IMR-90 (cell line): ENCODE results near the gene STK10. TPM values are rescaled to one million over a fixed set of nuclear protein-coding genes. Genes with fewer than 3 reads are reported as not detected.

Experiments used
- ATAC-seq: fragments of 200-7000 bp; cut with Tn5 transposase; 2 replicates; pipeline ENCODE4 v1.9.1; 2020; ENCODE audit warnings: low read depth, mild to moderate bottlenecking, moderate library complexity
- BruUV-seq: library from RNA; stranded (reverse); fragments of 400-500 nt; replicated peaks from 2 replicates; lab custom pipeline; 2021; lab: Mats Ljungman, UMichigan
- CTCF ChIA-PET: fragments of 300-600 bp; formaldehyde crosslinking; extraction: SDS; loops from one replicate; lab custom pipeline; 2021; ENCODE audit warnings: antibody characterized with exemption; lab: Yijun Ruan, JAX
- POLR2A ChIA-PET: fragments of 300-600 bp; sonication (Branson Sonifier 250); formaldehyde crosslinking; loops from one replicate; lab custom pipeline; 2022; ENCODE audit warnings: antibody characterized with exemption; ENCODE audit not compliant: unreplicated experiment; lab: Charles Lee
- DNase-seq: peaks from one replicate; pipeline ENCODE4 v3.0.0; 2013
- H2AFZ ChIP-seq: replicated peaks from 2 replicates; pipeline ENCODE3; 2013; ENCODE audit warnings: low read length, mild to moderate bottlenecking; ENCODE audit not compliant: poor library complexity
- H2AK5ac ChIP-seq: 2 replicates; pipeline ENCODE4 v1.6.1; 2013; ENCODE audit warnings: low read depth, low read length, inconsistent platforms
- H2AK9ac ChIP-seq: replicated peaks from 2 replicates; pipeline ENCODE3; 2013; ENCODE audit warnings: mild to moderate bottlenecking, low read depth, low read length, moderate library complexity; ENCODE audit not compliant: poor library complexity
- H2BK120ac ChIP-seq: 2 replicates; pipeline ENCODE4 v1.6.1; 2013; ENCODE audit warnings: low read depth, low read length, inconsistent platforms
- H2BK15ac ChIP-seq: 3 replicates; pipeline ENCODE4 v1.6.1; 2013; ENCODE audit warnings: low read depth, low read length, inconsistent platforms
- H2BK20ac ChIP-seq: 2 replicates; pipeline ENCODE4 v1.6.1; 2013; ENCODE audit warnings: low read depth, mild to moderate bottlenecking, inconsistent platforms, low read length, moderate library complexity
- H2BK5ac ChIP-seq: 2 replicates; pipeline ENCODE4 v1.6.1; 2013; ENCODE audit warnings: mild to moderate bottlenecking, low read depth, low read length, inconsistent platforms; ENCODE audit not compliant: poor library complexity, severe bottlenecking
- H3K14ac ChIP-seq: replicated peaks from 2 replicates; pipeline ENCODE4 v1.6.1; 2013; ENCODE audit warnings: low read depth, low read length, inconsistent platforms
- H3K18ac ChIP-seq: 2 replicates; pipeline ENCODE4 v1.6.1; 2013; ENCODE audit warnings: low read depth, low read length, control low read depth
- H3K23ac ChIP-seq: 2 replicates; pipeline ENCODE4 v1.6.1; 2013; ENCODE audit warnings: low read depth, low read length, inconsistent platforms
- H3K27ac ChIP-seq: 2 replicates; pipeline ENCODE4 v1.5.1; 2013; ENCODE audit warnings: mild to moderate bottlenecking, control low read depth, low read length; ENCODE audit not compliant: insufficient read depth
- H3K27me3 ChIP-seq: 2 replicates; pipeline ENCODE4 v1.6.1; 2013; ENCODE audit warnings: low read length; ENCODE audit not compliant: control insufficient read depth, insufficient read depth
- H3K36me3 ChIP-seq: 2 replicates; pipeline ENCODE4 v1.6.1; 2013; ENCODE audit warnings: low read length, mixed read lengths; ENCODE audit not compliant: control insufficient read depth, insufficient read depth
- H3K4ac ChIP-seq: 2 replicates; pipeline ENCODE4 v1.6.1; 2013; ENCODE audit warnings: low read depth, low read length, inconsistent platforms
- H3K4me1 ChIP-seq: 2 replicates; pipeline ENCODE4 v1.6.1; 2013; ENCODE audit warnings: low read length, mixed read lengths; ENCODE audit not compliant: control insufficient read depth, insufficient read depth
- H3K4me2 ChIP-seq: 2 replicates; pipeline ENCODE4 v1.6.1; 2013; ENCODE audit warnings: low read depth, mild to moderate bottlenecking, control low read depth, low read length, moderate library complexity
- H3K4me3 ChIP-seq: 2 replicates; pipeline ENCODE4 v1.5.1; 2013; ENCODE audit warnings: low read depth, mild to moderate bottlenecking, control low read depth, low read length, moderate library complexity; ENCODE audit not compliant: insufficient read depth
- H3K56ac ChIP-seq: 2 replicates; pipeline ENCODE4 v1.6.1; 2013; ENCODE audit warnings: low read length, inconsistent platforms; ENCODE audit not compliant: insufficient read depth; ENCODE audit errors: extremely low read depth
- H3K79me1 ChIP-seq, 2 experiments: 2 replicates each; pipeline ENCODE4 v1.6.1; 2013; ENCODE audit warnings: low read length in 2 of 2, inconsistent platforms in 1 of 2, low read depth in 1 of 2
- H3K9ac ChIP-seq: 2 replicates; pipeline ENCODE4 v1.6.1; 2013; ENCODE audit warnings: low read depth, low read length, control low read depth
- H3K9me1 ChIP-seq: 2 replicates; pipeline ENCODE4 v1.6.1; 2013; ENCODE audit warnings: low read length, inconsistent platforms; ENCODE audit not compliant: insufficient read depth
- H3K9me3 ChIP-seq: 2 replicates; pipeline ENCODE4 v1.6.1; 2013; ENCODE audit warnings: low read length; ENCODE audit not compliant: control insufficient read depth, insufficient read depth
- H4K20me1 ChIP-seq: 2 replicates; pipeline ENCODE4 v1.6.1; 2013; ENCODE audit warnings: low read length, inconsistent platforms; ENCODE audit not compliant: insufficient read depth
- H4K5ac ChIP-seq: 2 replicates; pipeline ENCODE4 v1.6.1; 2013; ENCODE audit warnings: mild to moderate bottlenecking, low read depth, low read length, control low read depth
- H4K8ac ChIP-seq, 2 experiments: 2 replicates each; pipeline ENCODE4 v1.6.1; 2013; ENCODE audit warnings: low read depth in 2 of 2, low read length in 2 of 2, control low read depth in 1 of 2, inconsistent platforms in 1 of 2
- H4K91ac ChIP-seq: 2 replicates; pipeline ENCODE4 v1.6.1; 2013; ENCODE audit warnings: low read depth, low read length, inconsistent platforms; ENCODE audit not compliant: insufficient read depth
- BHLHE40 ChIP-seq: fragments of 150-350 bp; IDR thresholded peaks from 2 replicates; pipeline ENCODE4 v1.6.1; 2016; ENCODE audit warnings: mild to moderate bottlenecking, low read depth, low read length
- CEBPB ChIP-seq: IDR thresholded peaks from 2 replicates; pipeline ENCODE4 v1.6.1; 2012; ENCODE audit warnings: low read depth, low read length, improper control_type of control experiment
- CHD1 ChIP-seq: IDR thresholded peaks from 2 replicates; pipeline ENCODE4 v1.6.1; 2012; ENCODE audit warnings: low read depth, low read length, improper control_type of control experiment
- FOS ChIP-seq: fragments of 150-350 bp; IDR thresholded peaks from 2 replicates; pipeline ENCODE4 v1.6.1; 2016; ENCODE audit warnings: low read depth, low read length
- MAFK ChIP-seq: IDR thresholded peaks from 2 replicates; pipeline ENCODE4 v1.6.1; 2012; ENCODE audit warnings: low read depth, low read length, improper control_type of control experiment
- MAZ ChIP-seq: IDR thresholded peaks from 2 replicates; pipeline ENCODE4 v1.6.1; 2012; ENCODE audit warnings: low read depth, mild to moderate bottlenecking, low read length, improper control_type of control experiment, moderate library complexity, borderline replicate concordance
- MXI1 ChIP-seq: IDR thresholded peaks from 2 replicates; pipeline ENCODE4 v1.6.1; 2012; ENCODE audit warnings: low read depth, mild to moderate bottlenecking, low read length, moderate library complexity, borderline replicate concordance
- NFE2L2 ChIP-seq: fragments of 150-350 bp; IDR thresholded peaks from 2 replicates; pipeline ENCODE4 v1.6.1; 2016; ENCODE audit warnings: low read depth, mild to moderate bottlenecking, low read length
- POLR2A ChIP-seq: IDR thresholded peaks from 2 replicates; pipeline ENCODE4 v1.6.1; 2012; ENCODE audit warnings: mild to moderate bottlenecking, low read depth, low read length
- RAD21 ChIP-seq: IDR thresholded peaks from 2 replicates; pipeline ENCODE4 v1.6.1; 2012; ENCODE audit warnings: low read length, improper control_type of control experiment
- RCOR1 ChIP-seq: IDR thresholded peaks from 2 replicates; pipeline ENCODE4 v1.6.1; 2012; ENCODE audit warnings: mild to moderate bottlenecking, low read length, improper control_type of control experiment; ENCODE audit not compliant: insufficient replicate concordance
- RFX5 ChIP-seq: IDR thresholded peaks from 2 replicates; pipeline ENCODE4 v1.8.0; 2012; ENCODE audit warnings: low read depth, mild to moderate bottlenecking, low read length, moderate library complexity
- SMC3 ChIP-seq: fragments of 150-350 bp; IDR thresholded peaks from 2 replicates; pipeline ENCODE4 v1.6.1; 2016; ENCODE audit warnings: low read depth, mild to moderate bottlenecking, antibody characterized with exemption, low read length, moderate library complexity
- USF2 ChIP-seq: fragments of 150-350 bp; IDR thresholded peaks from 2 replicates; pipeline ENCODE4 v1.6.1; 2017; ENCODE audit warnings: mild to moderate bottlenecking, antibody characterized with exemption, low read length, low read depth
- WGBS, 2 experiments: methylation state at CpG; one replicate each; pipeline versions ENCODE4 v1.1.5 to v1.1.7; 2013; ENCODE audit warnings: missing lambda C conversion rate in 2 of 2; ENCODE audit not compliant: insufficient read length in 1 of 2; ENCODE audit errors: extremely low coverage in 2 of 2; 5-methylcytosine and 5-hydroxymethylcytosine counted together
- dilution Hi-C: fragments of 300-500 bp; cut with HindIII; formaldehyde crosslinking; loops from one replicate; pipeline ENCODE4 v1.14.3; 2018; ENCODE audit warnings: low sequenced_read_pairs; ENCODE audit not compliant: unreplicated experiment
- in situ Hi-C: fragments of 300-500 bp; cut with MboI; formaldehyde crosslinking; loops from 3 replicates; pipeline ENCODE4 v1.14.3; 2019; ENCODE audit warnings: low sequenced_read_pairs, inconsistent platforms, mixed read lengths
- intact Hi-C: fragments of 100-400 bp; cut with micrococcal nuclease; formaldehyde crosslinking; loops from 2 replicates; pipeline ENCODE4 v1.10.0; 2022
- polyA plus RNA-seq, 3 experiments: library from polyadenylated mRNA; depleted of rRNA; stranded (reverse); fragments of >200 nt; gene quantifications; 2 replicates each; pipeline ENCODE4 v1.2.3, GENCODE V29; 2012; ENCODE audit warnings: low replicate concordance in 1 of 3
- total RNA-seq: library from RNA; depleted of rRNA; stranded (reverse); fragments of >200 nt; gene quantifications from 2 replicates; pipeline ENCODE4 v1.2.3, GENCODE V29; 2012
- TF ChIP-seq, protein P1 (sequence below): conservative IDR thresholded peaks from 2 replicates; pipeline ENCODE4 v1.5.1; 2012; ENCODE audit warnings: mild to moderate bottlenecking, low read depth, low read length, improper control_type of control experiment
- TF ChIP-seq, protein P2 (sequence below): fragments of 150-350 bp; IDR thresholded peaks from 2 replicates; pipeline ENCODE4 v1.6.1; 2016; ENCODE audit warnings: low read depth, mild to moderate bottlenecking, low read length, moderate library complexity, borderline replicate concordance

Gene STK10
- total and polyA plus RNA-seq, 2 of the 4 experiments (the other 2 are of a cell fraction), result 15.4 to 18.5 TPM

GRCh38 chr5:172038167-172038566 lies 149.9 kb downstream of the STK10 start:
- H2AK9ac ChIP-seq, result no peak overlapping the region
- H3K9me3 ChIP-seq, result no peaks in the 10 kb centered on the region
- WGBS, 2 experiments, result 60% methylated on average over 1 of the region's 3 CpGs; no CpG with 5 or more reads in 1 of the 2 experiments
- no peaks in the 10 kb centered on the region for H3K36me3 ChIP-seq
- H3K27me3 ChIP-seq, result no peaks in the 10 kb centered on the region
- H2BK15ac ChIP-seq, result no peak overlapping the region
- H4K20me1 ChIP-seq, result no peaks in the 10 kb centered on the region
- no peaks in the 10 kb centered on the region for H3K79me1 ChIP-seq
- in situ Hi-C loops, result loop anchor here (25.0 kb wide), 1 partner anchor 426 kb away; no protein-coding TSS in a partner anchor
- H4K5ac ChIP-seq, result no peak overlapping the region
- H3K27ac ChIP-seq, result no peak overlapping the region
- H2AK5ac ChIP-seq, result no peak overlapping the region
- H3K4me1 ChIP-seq, result no peaks in the 10 kb centered on the region
- H3K23ac ChIP-seq, result no peak overlapping the region
- POLR2A ChIA-PET, result no interaction called here
- CTCF ChIA-PET, result no interaction called here
- no peak overlapping the region for H3K4me3 ChIP-seq
- no peak overlapping the region for H3K14ac ChIP-seq
- no peak overlapping the region for H3K56ac ChIP-seq
- H2BK5ac ChIP-seq, result no peak overlapping the region
- no peak overlapping the region for H2AFZ ChIP-seq
- no peak overlapping the region for H3K4me2 ChIP-seq
- H4K91ac ChIP-seq, result no peak overlapping the region
- DNase-seq (no peak), ATAC-seq (no peak)
- intact Hi-C loops, result no loop called here
- H3K18ac ChIP-seq, result no peak overlapping the region
- TF ChIP-seq CEBPB (no peak), USF2 (no peak), CHD1 (no peak), RFX5 (no peak), BHLHE40 (no peak), MAFK (no peak), RCOR1 (no peak), POLR2A (no peak), SMC3 (no peak), MAZ (no peak), NFE2L2 (no peak), MXI1 (no peak), FOS (no peak), RAD21 (no peak)
- TF ChIP-seq, protein P1, sequence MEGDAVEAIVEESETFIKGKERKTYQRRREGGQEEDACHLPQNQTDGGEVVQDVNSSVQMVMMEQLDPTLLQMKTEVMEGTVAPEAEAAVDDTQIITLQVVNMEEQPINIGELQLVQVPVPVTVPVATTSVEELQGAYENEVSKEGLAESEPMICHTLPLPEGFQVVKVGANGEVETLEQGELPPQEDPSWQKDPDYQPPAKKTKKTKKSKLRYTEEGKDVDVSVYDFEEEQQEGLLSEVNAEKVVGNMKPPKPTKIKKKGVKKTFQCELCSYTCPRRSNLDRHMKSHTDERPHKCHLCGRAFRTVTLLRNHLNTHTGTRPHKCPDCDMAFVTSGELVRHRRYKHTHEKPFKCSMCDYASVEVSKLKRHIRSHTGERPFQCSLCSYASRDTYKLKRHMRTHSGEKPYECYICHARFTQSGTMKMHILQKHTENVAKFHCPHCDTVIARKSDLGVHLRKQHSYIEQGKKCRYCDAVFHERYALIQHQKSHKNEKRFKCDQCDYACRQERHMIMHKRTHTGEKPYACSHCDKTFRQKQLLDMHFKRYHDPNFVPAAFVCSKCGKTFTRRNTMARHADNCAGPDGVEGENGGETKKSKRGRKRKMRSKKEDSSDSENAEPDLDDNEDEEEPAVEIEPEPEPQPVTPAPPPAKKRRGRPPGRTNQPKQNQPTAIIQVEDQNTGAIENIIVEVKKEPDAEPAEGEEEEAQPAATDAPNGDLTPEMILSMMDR, result no peak
- TF ChIP-seq, protein P2, sequence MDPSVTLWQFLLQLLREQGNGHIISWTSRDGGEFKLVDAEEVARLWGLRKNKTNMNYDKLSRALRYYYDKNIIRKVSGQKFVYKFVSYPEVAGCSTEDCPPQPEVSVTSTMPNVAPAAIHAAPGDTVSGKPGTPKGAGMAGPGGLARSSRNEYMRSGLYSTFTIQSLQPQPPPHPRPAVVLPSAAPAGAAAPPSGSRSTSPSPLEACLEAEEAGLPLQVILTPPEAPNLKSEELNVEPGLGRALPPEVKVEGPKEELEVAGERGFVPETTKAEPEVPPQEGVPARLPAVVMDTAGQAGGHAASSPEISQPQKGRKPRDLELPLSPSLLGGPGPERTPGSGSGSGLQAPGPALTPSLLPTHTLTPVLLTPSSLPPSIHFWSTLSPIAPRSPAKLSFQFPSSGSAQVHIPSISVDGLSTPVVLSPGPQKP, result no peak
- no peak overlapping the region for H2BK20ac ChIP-seq
- no peak overlapping the region for H3K9ac ChIP-seq
- H3K9me1 ChIP-seq, result peaks cover 4% of the 10 kb centered on the region; the same call in 1 of the 2 replicates
- H2BK120ac ChIP-seq, result no peak overlapping the region
- H3K4ac ChIP-seq, result no peak overlapping the region
- dilution Hi-C loops, result no loop called here
- no peak overlapping the region for H4K8ac ChIP-seq
- BruUV-seq, result no TSS peak
